Cardiac muscle cell (in vitro differentiated cells and primary cell): ENCODE data around the gene LMBR1. TPM values are rescaled to one million over a fixed set of nuclear protein-coding genes. Genes with fewer than 3 reads are reported as not detected.
A peak's percentile ranks its signal among the peaks of the same experiment; 100 is the strongest.

Experiments
- DNase-seq, 2 donors: peaks; one replicate each; pipeline versions ENCODE4 v3.0.0 to v3.0.0-alpha.2; 2010 to 2017; ENCODE audit warnings: low read depth in 1 of 2, low spot score in 1 of 2
- H3K27ac ChIP-seq: fragments of 200-600 bp; sonication (generic); 2 replicates; pipeline ENCODE4 v1.5.1; 2016
- H3K27me3 ChIP-seq: fragments of 200-600 bp; sonication (generic); 2 replicates; pipeline ENCODE4 v1.6.0; 2016; ENCODE audit warnings: control low read depth
- H3K36me3 ChIP-seq: fragments of 200-600 bp; sonication (generic); 2 replicates; pipeline ENCODE4 v1.5.1; 2016; ENCODE audit warnings: control low read depth
- H3K4me1 ChIP-seq: fragments of 200-600 bp; sonication (generic); 2 replicates; pipeline ENCODE4 v1.8.1; 2017; ENCODE audit warnings: low read depth, mild to moderate bottlenecking, mixed run types
- H3K4me3 ChIP-seq: fragments of 200-600 bp; sonication (generic); 2 replicates; pipeline ENCODE4 v1.5.1; 2016; ENCODE audit warnings: mild to moderate bottlenecking
- H3K9me3 ChIP-seq: fragments of 200-600 bp; sonication (generic); 2 replicates; pipeline ENCODE4 v1.5.1; 2017; ENCODE audit warnings: low read depth, mild to moderate bottlenecking, control low read depth
- CTCF ChIP-seq: IDR thresholded peaks from 2 replicates; pipeline ENCODE4 v1.5.1; 2012; ENCODE audit warnings: low read depth, mild to moderate bottlenecking, low read length
- polyA plus RNA-seq: library from polyadenylated mRNA; unstranded; fragments of >200 nt; fragmentation: Nextera tagmentation; extraction: Ambion mirVana; gene quantifications from 2 replicates; pipeline ENCODE4 v1.2.1, GENCODE V29; 2016
- total RNA-seq: library from RNA; depleted of rRNA; stranded (reverse); fragments of >200 nt; gene quantifications from 2 replicates; pipeline ENCODE4 v1.2.3, GENCODE V29; 2016

Gene LMBR1
- total and polyA plus RNA-seq, 2 experiments from 2014 or later, result 49.9 to 78.0 TPM

- Histone ChIP-seq H3K27ac (no peak overlapping the region), H3K4me1 (no peaks in the 10 kb centered on the region), H3K27me3 (no peaks in the 10 kb centered on the region), H3K9me3 (no peaks in the 10 kb centered on the region), H3K36me3 (no peaks in the 10 kb centered on the region), H3K4me3 (no peak overlapping the region)
- no peak for DNase-seq
- no peak for TF ChIP-seq CTCF
Measured at GRCh38 chr7:156739596-156739995, 153.4 kb downstream of the LMBR1 start.

GRCh38 chr7:156735851-156736250 is 157.1 kb downstream of the LMBR1 start:
- Histone ChIP-seq H3K27ac (no peak overlapping the region), H3K36me3 (peaks cover 2% of the 10 kb centered on the region), H3K4me1 (no peaks in the 10 kb centered on the region), H3K9me3 (no peaks in the 10 kb centered on the region), H3K4me3 (no peak overlapping the region), H3K27me3 (no peaks in the 10 kb centered on the region)
- TF ChIP-seq CTCF, result no peak
- no peak for DNase-seq

GRCh38 chr7:156733638-156734037 is 159.3 kb downstream of the LMBR1 start:
- no peak for TF ChIP-seq CTCF
- Histone ChIP-seq H3K27me3 (no peaks in the 10 kb centered on the region), H3K4me3 (no peak overlapping the region), H3K9me3 (no peaks in the 10 kb centered on the region), H3K36me3 (peaks cover 2% of the 10 kb centered on the region), H3K4me1 (no peaks in the 10 kb centered on the region), H3K27ac (no peak overlapping the region)
- DNase-seq, result no peak

- TF ChIP-seq CTCF, result no peak
- Histone ChIP-seq H3K27me3 (no peaks in the 10 kb centered on the region), H3K4me3 (no peak overlapping the region), H3K9me3 (no peaks in the 10 kb centered on the region), H3K36me3 (peaks cover 2% of the 10 kb centered on the region), H3K27ac (no peak overlapping the region), H3K4me1 (no peaks in the 10 kb centered on the region)
- DNase-seq, result no peak
Measured at GRCh38 chr7:156732091-156732625, 160.8 kb downstream of the LMBR1 start.

- H3K36me3 ChIP-seq, result peaks cover 2% of the 10 kb centered on the region
- no peaks in the 10 kb centered on the region for H3K4me1 ChIP-seq
- DNase-seq, result no peak
- H3K27me3 ChIP-seq, result no peaks in the 10 kb centered on the region
- no peak for TF ChIP-seq CTCF
- H3K4me3 ChIP-seq, result no peak overlapping the region
- no peak overlapping the region for H3K27ac ChIP-seq
- no peaks in the 10 kb centered on the region for H3K9me3 ChIP-seq
Measured at GRCh38 chr7:156731651-156732050, 161.3 kb downstream of the LMBR1 start.

- peaks cover 3% of the 10 kb centered on the region for H3K36me3 ChIP-seq
- no peak overlapping the region for H3K27ac ChIP-seq
- no peaks in the 10 kb centered on the region for H3K9me3 ChIP-seq
- no peaks in the 10 kb centered on the region for H3K4me1 ChIP-seq
- H3K4me3 ChIP-seq, result no peak overlapping the region
- no peaks in the 10 kb centered on the region for H3K27me3 ChIP-seq
- DNase-seq, result peak in 1 of 2 donors; percentile 27
- TF ChIP-seq CTCF, result no peak
Measured at GRCh38 chr7:156725936-156726335, 167.0 kb downstream of the LMBR1 start.
